H1 (cell line): Measurements from ENCODE around the gene VPS37C. TPM values are rescaled to one million over a fixed set of nuclear protein-coding genes. Genes with fewer than 3 reads are reported as not detected.

Experiments used
- CTCF ChIA-PET: fragments of 300-600 bp; sonication (Branson Sonifier 250); formaldehyde crosslinking; loops from one replicate; lab custom pipeline; 2021; ENCODE audit not compliant: partially characterized antibody; lab: Charles Lee
- POLR2A ChIA-PET: fragments of 300-600 bp; sonication (Branson Sonifier 250); formaldehyde crosslinking; loops from one replicate; lab custom pipeline; 2021; ENCODE audit warnings: inconsistent platforms; ENCODE audit not compliant: partially characterized antibody; lab: Charles Lee
- DNase-seq, 2 experiments: peaks; one replicate each; pipeline versions ENCODE4 v3.0.0 to v3.0.0-alpha.2; 2010 to 2022; ENCODE audit warnings: low spot score in 2 of 2, low read depth in 1 of 2, mixed read lengths in 1 of 2
- FAIRE-seq: peaks from 2 replicates; lab custom pipeline; 2011; peaks lifted over from hg19 to GRCh38; lab: Jason Lieb, UNC
- H2AFZ ChIP-seq: 2 replicates; pipeline ENCODE4 v1.8.1; 2012; ENCODE audit warnings: low read length, inconsistent platforms
- H2AK5ac ChIP-seq: 2 replicates; pipeline ENCODE4 v1.6.1; 2013; ENCODE audit warnings: low read depth, low read length
- H2BK120ac ChIP-seq: replicated peaks from 2 replicates; pipeline ENCODE3; 2013; ENCODE audit warnings: low read depth, low read length, inconsistent platforms
- H2BK12ac ChIP-seq: 2 replicates; pipeline ENCODE4 v1.6.1; 2013; ENCODE audit warnings: low read depth, low read length
- H2BK15ac ChIP-seq: 2 replicates; pipeline ENCODE4 v1.6.1; 2013; ENCODE audit warnings: low read length
- H2BK20ac ChIP-seq: 2 replicates; pipeline ENCODE4 v1.6.1; 2013; ENCODE audit warnings: low read length
- H2BK5ac ChIP-seq: 2 replicates; pipeline ENCODE4 v1.6.1; 2013; ENCODE audit warnings: low read depth, low read length
- H3K14ac ChIP-seq: 2 replicates; pipeline ENCODE4 v1.6.1; 2013; ENCODE audit warnings: inconsistent platforms; ENCODE audit not compliant: insufficient read length
- H3K18ac ChIP-seq: 2 replicates; pipeline ENCODE4 v1.6.1; 2013; ENCODE audit warnings: low read length; ENCODE audit errors: extremely low read depth
- H3K23ac ChIP-seq: 2 replicates; pipeline ENCODE4 v1.6.1; 2013; ENCODE audit warnings: inconsistent platforms; ENCODE audit not compliant: insufficient read length
- H3K23me2 ChIP-seq: 2 replicates; pipeline ENCODE4 v1.6.1; 2013; ENCODE audit warnings: low read depth, low read length
- H3K27ac ChIP-seq: 2 replicates; pipeline ENCODE4 v1.6.1; 2011; ENCODE audit warnings: low read depth, low read length, inconsistent platforms
- H3K27me3 ChIP-seq, 4 experiments: replicated peaks in 1 of 4; 1 replicate in 1 of 4; 2 replicates in 3 of 4; pipeline versions ENCODE4 v1.6.1 to v1.8.1; 2011 to 2013; ENCODE audit warnings: low read length in 3 of 4, mild to moderate bottlenecking in 3 of 4, inconsistent platforms in 2 of 4, mixed read lengths in 2 of 4, moderate library complexity in 1 of 4; ENCODE audit not compliant: control insufficient read depth in 3 of 4, insufficient read depth in 3 of 4; ENCODE audit errors: extremely low read depth in 1 of 4
- H3K36me3 ChIP-seq, 4 experiments: 2 replicates each; pipeline versions ENCODE4 v1.6.1 to v1.8.1; 2011 to 2013; ENCODE audit warnings: mild to moderate bottlenecking in 4 of 4, low read length in 3 of 4, moderate library complexity in 2 of 4, control low read depth in 1 of 4, inconsistent platforms in 1 of 4; ENCODE audit not compliant: insufficient read depth in 4 of 4, control insufficient read depth in 2 of 4
- H3K4ac ChIP-seq: replicated peaks from 2 replicates; pipeline ENCODE3; 2013; ENCODE audit warnings: low read length, low read depth, mixed read lengths, inconsistent platforms; ENCODE audit not compliant: insufficient read length
- H3K4me1 ChIP-seq, 4 experiments: replicated peaks in 1 of 4; 1 replicate in 1 of 4; 2 replicates in 3 of 4; pipeline versions ENCODE4 v1.6.1 to v1.8.1; 2011 to 2013; ENCODE audit warnings: low read length in 3 of 4, inconsistent platforms in 2 of 4, mixed read lengths in 1 of 4; ENCODE audit not compliant: insufficient read depth in 4 of 4, control insufficient read depth in 3 of 4
- H3K4me2 ChIP-seq, 2 experiments: 2 replicates each; pipeline versions ENCODE4 v1.6.1 to v1.8.1; 2011 to 2013; ENCODE audit warnings: low read depth in 2 of 2, low read length in 2 of 2, control low read depth in 1 of 2, inconsistent platforms in 1 of 2, mild to moderate bottlenecking in 1 of 2; ENCODE audit not compliant: insufficient read depth in 1 of 2
- H3K4me3 ChIP-seq, 4 experiments: fragments of 200-600, 300-600 bp in 1 of 4; sonication (generic), shearing (Covaris generic), sonication (Bioruptor Twin) in 1 of 4; 2 replicates each; pipeline versions ENCODE4 v1.5.1 to v1.8.1; 2011 to 2016; ENCODE audit warnings: low read length in 4 of 4, low read depth in 3 of 4, control low read depth in 2 of 4, inconsistent platforms in 2 of 4, mild to moderate bottlenecking in 2 of 4, mixed read lengths in 1 of 4, moderate library complexity in 1 of 4; ENCODE audit not compliant: insufficient read depth in 2 of 4; ENCODE audit errors: extremely low read depth in 1 of 4
- H3K56ac ChIP-seq: replicated peaks from 2 replicates; pipeline ENCODE3; 2013; ENCODE audit warnings: low read depth, mild to moderate bottlenecking, mixed read lengths, low read length, inconsistent platforms; ENCODE audit not compliant: insufficient read length
- H3K79me1 ChIP-seq: 2 replicates; pipeline ENCODE4 v1.6.1; 2013; ENCODE audit warnings: low read depth, low read length, control low read depth
- H3K79me2 ChIP-seq, 2 experiments: 2 replicates each; pipeline versions ENCODE4 v1.6.1 to v1.8.1; 2012 to 2013; ENCODE audit warnings: low read length in 2 of 2, mild to moderate bottlenecking in 2 of 2, inconsistent platforms in 1 of 2; ENCODE audit not compliant: insufficient read depth in 2 of 2, control insufficient read depth in 1 of 2
- H3K9ac ChIP-seq, 4 experiments: replicated peaks in 1 of 4; 1 replicate in 1 of 4; 2 replicates in 3 of 4; pipeline versions ENCODE4 v1.6.1 to v1.8.1; 2011 to 2013; ENCODE audit warnings: low read depth in 3 of 4, low read length in 3 of 4, control low read depth in 2 of 4, mild to moderate bottlenecking in 2 of 4, moderate library complexity in 2 of 4, inconsistent platforms in 1 of 4; ENCODE audit errors: extremely low read depth in 1 of 4
- H3K9me3 ChIP-seq, 2 experiments: 2 replicates each; pipeline versions ENCODE4 v1.6.1 to v1.8.1; 2012 to 2013; ENCODE audit warnings: mild to moderate bottlenecking in 2 of 2, moderate library complexity in 2 of 2, control low read depth in 1 of 2, inconsistent platforms in 1 of 2, low read depth in 1 of 2, low read length in 1 of 2, mixed read lengths in 1 of 2; ENCODE audit not compliant: insufficient read depth in 2 of 2
- H4K20me1 ChIP-seq, 2 experiments: replicated peaks in 1 of 2; 2 replicates each; pipeline versions ENCODE3 to v1.8.1; 2011 to 2013; ENCODE audit warnings: inconsistent platforms in 2 of 2, low read length in 2 of 2, mild to moderate bottlenecking in 1 of 2; ENCODE audit not compliant: insufficient read depth in 2 of 2, control insufficient read depth in 1 of 2
- H4K5ac ChIP-seq: 2 replicates; pipeline ENCODE4 v1.6.1; 2013; ENCODE audit warnings: low read length, low read depth, mixed read lengths, inconsistent platforms; ENCODE audit not compliant: insufficient read length
- H4K8ac ChIP-seq: 2 replicates; pipeline ENCODE4 v1.8.0; 2013; ENCODE audit warnings: mild to moderate bottlenecking, moderate library complexity, low read length, inconsistent platforms; ENCODE audit not compliant: insufficient read depth; ENCODE audit errors: extremely low read depth
- H4K91ac ChIP-seq: replicated peaks from 2 replicates; pipeline ENCODE3; 2013; ENCODE audit warnings: low read length, mixed read lengths, inconsistent platforms; ENCODE audit not compliant: insufficient read length
- CBX5 ChIP-seq: fragments of 300-800, 300-1000 bp; sonication (generic); IDR thresholded peaks from 2 replicates; pipeline ENCODE4 v1.7.1; 2016; ENCODE audit warnings: antibody characterized with exemption, low read length, low read depth
- CHD2 ChIP-seq: IDR thresholded peaks from 2 replicates; pipeline ENCODE4 v1.6.1; 2012; ENCODE audit warnings: low read length, improper control_type of control experiment
- CTBP2 ChIP-seq: IDR thresholded peaks from 2 replicates; pipeline ENCODE4 v1.7.0; 2011; ENCODE audit warnings: borderline replicate concordance, mild to moderate bottlenecking, moderate library complexity, mixed read lengths, low read length; ENCODE audit not compliant: insufficient read depth, insufficient read length
- EZH2 ChIP-seq: fragments of 200-600 bp; sonication (generic); IDR thresholded peaks from 2 replicates; pipeline ENCODE4 v1.7.1; 2012; ENCODE audit warnings: low read depth, mild to moderate bottlenecking, moderate library complexity, low read length, inconsistent platforms; ENCODE audit not compliant: severe bottlenecking
- FOSL1 ChIP-seq: IDR thresholded peaks from 2 replicates; pipeline ENCODE4 v1.6.1; 2011; ENCODE audit warnings: mild to moderate bottlenecking, low read depth, low read length, moderate library complexity; ENCODE audit not compliant: insufficient read depth
- JUN ChIP-seq: IDR thresholded peaks from 2 replicates; pipeline ENCODE4 v1.6.1; 2011; ENCODE audit warnings: low read depth, mild to moderate bottlenecking, improper control_type of control experiment, low read length
- NANOG ChIP-seq: IDR thresholded peaks from 2 replicates; pipeline ENCODE4 v1.6.1; 2011; ENCODE audit warnings: low read length, low read depth, mild to moderate bottlenecking, inconsistent platforms; ENCODE audit not compliant: insufficient read depth, poor library complexity, severe bottlenecking
- NRF1 ChIP-seq: IDR thresholded peaks from 2 replicates; pipeline ENCODE4 v1.6.1; 2011; ENCODE audit warnings: mild to moderate bottlenecking, low read depth, low read length, improper control_type of control experiment
- SIRT6 ChIP-seq: IDR thresholded peaks from one replicate; pipeline ENCODE4 v1.7.1; 2012; ENCODE audit warnings: low read length, inconsistent platforms
- SP4 ChIP-seq: IDR thresholded peaks from 2 replicates; pipeline ENCODE4 v1.6.1; 2012; ENCODE audit warnings: low read length, inconsistent platforms
- TCF12 ChIP-seq: IDR thresholded peaks from 2 replicates; pipeline ENCODE4 v1.6.1; 2011; ENCODE audit warnings: low read depth, mild to moderate bottlenecking, low read length
- USF2 ChIP-seq: IDR thresholded peaks from 2 replicates; pipeline ENCODE4 v1.6.1; 2011; ENCODE audit warnings: low read length, improper control_type of control experiment
- WGBS, 2 experiments: shearing (Covaris generic) in 1 of 2; methylation state at CpG; one replicate each; pipeline versions ENCODE4 v1.1.6 to v1.1.7; 2013 to 2015; ENCODE audit warnings: low lambda C conversion rate in 2 of 2, mixed read lengths in 2 of 2, inconsistent platforms in 1 of 2, low coverage in 1 of 2, missing lambda C conversion rate in 1 of 2; ENCODE audit not compliant: insufficient replicate concordance in 2 of 2, insufficient coverage in 1 of 2, insufficient read length in 1 of 2; ENCODE audit errors: extremely low coverage in 1 of 2, missing lambda C conversion rate in 1 of 2; 5-methylcytosine and 5-hydroxymethylcytosine counted together
- polyA plus RNA-seq, 7 experiments: library from polyadenylated mRNA; depleted of rRNA in 3 of 7; stranded (reverse) in 5 of 7; unstranded in 2 of 7; fragments of >200 nt in 5 of 7; fragments of 200-250 nt in 2 of 7; gene quantifications; 1 replicate in 5 of 7; 2 replicates in 1 of 7; 4 replicates in 1 of 7; pipeline versions ENCODE4 v1.2.1 to v1.2.3, GENCODE V29; 2011 to 2013; ENCODE audit warnings: missing spikeins in 2 of 7, mixed read lengths in 2 of 7
- total RNA-seq: library from RNA; stranded (reverse); fragmentation: NEBNext Ultra II Directional; extraction: Animal tissue kit (Norgen Biotek cat#: 25700); gene quantifications from 2 replicates; pipeline ENCODE4 v1.2.1, GENCODE V29; 2021
- TF ChIP-seq, protein P1 (sequence below): IDR thresholded peaks from 2 replicates; pipeline ENCODE4 v1.6.1; 2012; ENCODE audit warnings: inconsistent platforms

Gene VPS37C
- total and polyA plus RNA-seq, 2 of the 8 experiments (the other 6 are each of a cell fraction or from before 2014, with no cell fraction given), result 12.9 to 21.0 TPM

GRCh38 chr11:61172888-61173287 lies 11.7 kb upstream of the VPS37C start:
- Histone ChIP-seq H2AFZ (no peak overlapping the region), H3K14ac (no peak overlapping the region), H3K4me1 (no peaks in the 10 kb centered on the region), H3K9me3 (0 out of 4 replicates have a peak, but pooled peaks cover 0 to 3% of the 10 kb centered on the region in 2 experiments), H3K23ac (no peak overlapping the region), H4K91ac (no peak overlapping the region), H3K79me1 (no peaks in the 10 kb centered on the region), H4K8ac (no peak overlapping the region), H2BK20ac (no peak overlapping the region), H2AK5ac (no peak overlapping the region), H4K20me1 (peaks cover 0 to 1% of the 10 kb centered on the region in 2 experiments), H3K4me3 (no peak overlapping the region), H3K4ac (no peak overlapping the region), H3K9ac (no peak overlapping the region), H3K56ac (no peak overlapping the region), H3K27ac (no peak overlapping the region), H3K79me2 (no peaks in the 10 kb centered on the region), H3K23me2 (no peaks in the 10 kb centered on the region), H3K4me2 (no peak overlapping the region), H3K36me3 (no peaks in the 10 kb centered on the region), H2BK120ac (no peak overlapping the region), H4K5ac (no peak overlapping the region), H3K27me3 (0 out of 7 replicates have a peak, but pooled peaks cover 0 to 3% (median 0%) of the 10 kb centered on the region in 4 experiments), H3K18ac (no peak overlapping the region), H2BK12ac (no peak overlapping the region), H2BK15ac (no peak overlapping the region), H2BK5ac (no peak overlapping the region)
- DNase-seq (no peak), FAIRE-seq (no peak)
- WGBS, 2 experiments, result 94% methylated on average over 3 of the region's 3 CpGs; no CpG with 5 or more reads in 1 of the 2 experiments
- POLR2A ChIA-PET, result no interaction called here
- CTCF ChIA-PET, result interaction anchor here (2.3 kb wide), 1 partner anchor 14 kb away, joined by 9 read pairs; no protein-coding TSS in a partner anchor
- TF ChIP-seq JUN (no peak), EZH2 (no peak), TCF12 (no peak), CBX5 (no peak), SP4 (no peak), FOSL1 (no peak), SIRT6 (no peak), CHD2 (no peak), NRF1 (no peak), CTBP2 (no peak), NANOG (no peak), USF2 (no peak)
- TF ChIP-seq, protein P1, sequence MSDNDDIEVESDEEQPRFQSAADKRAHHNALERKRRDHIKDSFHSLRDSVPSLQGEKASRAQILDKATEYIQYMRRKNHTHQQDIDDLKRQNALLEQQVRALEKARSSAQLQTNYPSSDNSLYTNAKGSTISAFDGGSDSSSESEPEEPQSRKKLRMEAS, result no peak
